M059J (cell line): ENCODE data around the gene CMTM2. TPM values are rescaled to one million over a fixed set of nuclear protein-coding genes. Genes with fewer than 3 reads are reported as not detected.
"Not testable (repeated sequence)": the region's sequence is repeated elsewhere in the genome, so short reads cannot be mapped to it uniquely, and the experiment has no call there.

Experiments
- DNase-seq: peaks from one replicate; pipeline ENCODE4 v3.0.0-alpha.2; 2012; ENCODE audit warnings: low read depth
- total RNA-seq: library from RNA; depleted of rRNA; stranded (reverse); fragments of >200 nt; shearing (Covaris generic); gene quantifications from 2 replicates; pipeline ENCODE4 v1.2.3, GENCODE V29; 2014; rRNA removed

Gene CMTM2
- total RNA-seq, 1 experiment from 2014 or later, result not detected

GRCh38 chr16:66630561-66631260 is 51.4 kb downstream of the CMTM2 start:
- not testable (repeated sequence) for DNase-seq

- DNase-seq, result not testable (repeated sequence)
Measured at GRCh38 chr16:66631558-66631957, 52.3 kb downstream of the CMTM2 start.

GRCh38 chr16:66634527-66635196 is 55.4 kb downstream of the CMTM2 start:
- no peak for DNase-seq

DNA sequence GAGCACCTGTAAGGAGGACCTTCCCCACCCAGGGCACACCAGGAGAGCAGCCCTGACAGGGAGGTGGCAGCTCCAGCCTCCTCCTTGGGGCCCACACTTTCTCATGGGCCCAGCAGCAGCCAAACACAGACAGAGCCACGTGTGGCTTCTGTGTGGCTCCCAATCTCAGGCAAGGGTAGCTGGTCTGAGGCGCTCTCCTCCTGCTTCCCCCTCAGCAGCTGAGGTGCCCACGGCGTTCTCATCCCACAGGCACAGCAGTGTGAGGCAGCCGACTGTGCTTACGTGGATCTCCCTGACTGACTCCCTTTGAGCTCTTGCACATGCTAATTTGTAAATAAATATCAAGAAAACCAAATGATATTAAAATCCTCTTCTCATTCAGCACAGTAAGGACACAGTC is 56.1 kb downstream of the CMTM2 start:
- no peak for DNase-seq

- no peak for DNase-seq
Measured at GRCh38 chr16:66636199-66636598, 56.9 kb downstream of the CMTM2 start.

DNA sequence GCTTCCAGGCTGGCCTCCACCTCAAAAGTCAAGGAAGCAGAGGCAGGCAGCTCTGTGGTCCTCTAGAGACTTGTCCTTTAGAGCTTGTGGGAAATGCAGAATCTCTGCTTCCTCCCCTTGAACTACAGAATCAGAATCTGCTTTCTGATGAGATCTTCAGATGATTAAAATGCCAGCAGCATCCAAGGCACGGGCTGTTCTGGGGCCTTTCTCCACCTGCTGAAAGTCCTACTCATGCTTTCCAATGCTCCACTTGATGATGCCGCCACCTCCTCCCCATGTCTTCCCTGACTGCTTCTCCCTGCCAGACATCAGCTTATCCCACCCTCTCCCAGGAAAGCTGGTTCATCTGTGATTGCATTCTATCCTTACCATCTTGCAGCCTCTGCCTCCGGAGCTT is 58.5 kb downstream of the CMTM2 start:
- DNase-seq, result no peak

Other genes with a start within 250 kb of the CMTM2 start
- gene CDH5, start 212.8 kb upstream of the CMTM2 start, total RNA-seq, result 0.05 TPM in 1 of 2 replicates, not detected in the other
- gene BEAN1, start 152.2 kb upstream of the CMTM2 start, total RNA-seq, result not detected in 2 replicates
- gene TK2, start 29.3 kb upstream of the CMTM2 start, total RNA-seq, result 13.6 and 25.2 TPM in 2 replicates
- 145 and 165 TPM in 2 replicates for gene CKLF, start 26.9 kb upstream of the CMTM2 start, total RNA-seq
- gene CMTM1, start 13.0 kb upstream of the CMTM2 start, total RNA-seq, result 2.1 and 3.8 TPM in 2 replicates
- gene CMTM3, start 25.2 kb downstream of the CMTM2 start, total RNA-seq, result 28.9 and 33.6 TPM in 2 replicates
- gene CMTM4, start 117.3 kb downstream of the CMTM2 start, total RNA-seq, result 15.2 and 18.4 TPM in 2 replicates
- gene DYNC1LI2, start 172.1 kb downstream of the CMTM2 start, total RNA-seq, result 79.5 and 92.4 TPM in 2 replicates
- gene TERB1, start 222.1 kb downstream of the CMTM2 start, total RNA-seq, result not detected in 2 replicates